ENCODE data around the gene DZIP1L. TPM values are rescaled to one million over a fixed set of nuclear protein-coding genes. Genes with fewer than 3 reads are reported as not detected.

Gene DZIP1L
- 9.2 to 10.9 TPM (median 10.0 TPM) in 5 replicates for total RNA-seq (2022; extraction: Qiagen RNA extraction)

GRCh38 chr3:138114988-138115971 is at the start of gene DZIP1L:
TSS of gene DZIP1L (minus strand) at chr3:138115608. CDS start at chr3:138103971, 11,637 bp downstream.

GRCh38 chr3:138132239-138132638 is 16.8 kb upstream of the DZIP1L start, which contains the start of gene A4GNT:
TSS of gene A4GNT (minus strand) at chr3:138132390. CDS start at chr3:138131256, 1,134 bp downstream.

Other genes starting within 250 kb of the DZIP1L start
- not detected in 5 replicates for gene CLDN18, start 105.4 kb downstream of the DZIP1L start, total RNA-seq (2022; extraction: Qiagen RNA extraction)
- gene A4GNT, start 16.8 kb upstream of the DZIP1L start, total RNA-seq (2022; extraction: Qiagen RNA extraction), result not detected in 5 replicates
- 11.5 to 14.2 TPM (median 12.2 TPM) in 5 replicates for gene DBR1, start 59.3 kb upstream of the DZIP1L start, total RNA-seq (2022; extraction: Qiagen RNA extraction)
- 36.9 to 47.0 TPM (median 41.9 TPM) in 5 replicates for gene ARMC8, start 71.7 kb upstream of the DZIP1L start, total RNA-seq (2022; extraction: Qiagen RNA extraction)
- gene NME9, start 214.2 kb upstream of the DZIP1L start, total RNA-seq (2022; extraction: Qiagen RNA extraction), result not detected in 5 replicates
- gene MRAS, start 233.0 kb upstream of the DZIP1L start, total RNA-seq (2022; extraction: Qiagen RNA extraction), result 7.7 to 10.5 TPM (median 10.3 TPM) in 5 replicates

Data from A549 treated with Mapracorat at 1 μM for 4 hours (cell line).